Esophagus mucosa (tissue), 1 donor: Measurements from ENCODE around the gene RAB1B. TPM values are rescaled to one million over a fixed set of nuclear protein-coding genes. Genes with fewer than 3 reads are reported as not detected.
A peak's percentile ranks its signal among the peaks of the same experiment; 100 is the strongest.

Experiments used
- ATAC-seq: fragments of 200-7000 bp; cut with Tn5 transposase; one replicate; pipeline ENCODE4 v1.9.1; 2020
- total RNA-seq: library from RNA; stranded (reverse); gene quantifications from one replicate; pipeline ENCODE4 v1.2.4, GENCODE V29; 2023
- donor health status: DM: yes; HTN: yes; CAD: no.

RAB1B gene
- 145 TPM for total RNA-seq

DNA sequence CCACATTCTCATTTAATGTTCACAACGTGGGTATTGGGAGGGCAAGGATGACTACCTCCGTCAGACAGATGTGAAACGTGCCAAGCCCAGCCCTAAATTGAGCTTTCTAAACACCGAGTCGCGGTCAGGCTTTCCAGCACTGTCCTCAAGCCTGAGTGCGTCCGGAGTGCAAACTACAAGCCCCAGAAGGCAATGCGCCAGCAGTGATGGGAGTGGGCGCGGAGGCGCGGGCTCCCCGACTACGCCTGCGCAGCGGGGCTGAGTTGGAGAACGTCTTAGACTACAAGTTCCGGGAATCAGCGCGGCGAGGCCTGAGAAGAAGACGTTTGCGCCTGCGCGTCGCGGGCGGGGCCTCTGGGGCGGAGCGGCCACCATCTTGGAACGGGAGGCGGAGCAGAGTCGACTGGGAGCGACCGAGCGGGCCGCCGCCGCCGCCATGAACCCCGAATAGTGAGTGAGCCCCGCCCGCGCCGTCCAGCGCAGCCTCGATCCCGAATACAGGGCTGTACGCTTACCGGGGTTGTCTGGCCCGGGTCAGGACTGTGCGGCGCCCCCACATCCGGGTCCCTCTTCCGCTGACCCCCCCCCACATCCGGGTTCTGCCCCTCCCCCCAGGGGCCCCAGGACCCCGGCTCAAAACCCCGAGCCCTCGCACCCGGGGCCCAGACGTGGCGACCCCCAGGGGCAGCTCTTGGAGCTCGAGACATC lies at the start of gene RAB1B:
Gene RAB1B, plus strand, starts transcription at position 396 of the 708 bp plus-strand sequence. Its CDS starts 41 bp downstream, at position 437.
- ATAC-seq = peak; percentile 86

GRCh38 chr11:66218846-66219620 lies 49.4 kb upstream of the RAB1B start:
- ATAC-seq = no peak

- ATAC-seq = no peak
These were observed 48.4 kb upstream of the RAB1B start for GRCh38 chr11:66219846-66220565.

GRCh38 chr11:66220566-66220935 lies 47.9 kb upstream of the RAB1B start:
- no peak for ATAC-seq

GRCh38 chr11:66221012-66221411 lies 47.4 kb upstream of the RAB1B start:
- no peak for ATAC-seq

DNA sequence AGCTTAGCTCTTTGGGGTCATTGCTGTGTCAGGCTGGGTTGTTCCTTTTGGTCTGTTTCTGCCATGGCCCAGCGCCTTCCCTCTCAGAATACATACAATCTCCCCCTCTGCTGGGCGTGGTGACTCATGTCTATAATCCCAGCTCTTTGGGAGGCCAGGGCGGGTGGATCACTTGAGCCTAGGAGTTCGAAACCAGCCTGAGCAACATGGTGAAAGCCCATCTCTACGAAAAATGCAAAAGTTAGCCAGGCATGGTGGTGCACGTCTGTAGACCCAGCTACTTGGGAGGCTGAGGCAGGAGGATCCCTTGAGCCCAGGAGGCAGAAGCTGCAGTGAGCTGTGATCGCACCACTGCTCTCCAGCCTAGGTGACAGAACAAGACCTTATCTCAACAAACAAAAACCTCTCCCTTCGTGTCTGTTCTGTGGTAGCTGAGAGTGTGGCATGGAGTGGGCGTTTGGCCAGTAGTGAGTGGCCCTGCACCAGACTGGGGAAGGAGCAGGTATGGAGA lies 46.7 kb upstream of the RAB1B start:
- ATAC-seq = peak; percentile 7

DNA sequence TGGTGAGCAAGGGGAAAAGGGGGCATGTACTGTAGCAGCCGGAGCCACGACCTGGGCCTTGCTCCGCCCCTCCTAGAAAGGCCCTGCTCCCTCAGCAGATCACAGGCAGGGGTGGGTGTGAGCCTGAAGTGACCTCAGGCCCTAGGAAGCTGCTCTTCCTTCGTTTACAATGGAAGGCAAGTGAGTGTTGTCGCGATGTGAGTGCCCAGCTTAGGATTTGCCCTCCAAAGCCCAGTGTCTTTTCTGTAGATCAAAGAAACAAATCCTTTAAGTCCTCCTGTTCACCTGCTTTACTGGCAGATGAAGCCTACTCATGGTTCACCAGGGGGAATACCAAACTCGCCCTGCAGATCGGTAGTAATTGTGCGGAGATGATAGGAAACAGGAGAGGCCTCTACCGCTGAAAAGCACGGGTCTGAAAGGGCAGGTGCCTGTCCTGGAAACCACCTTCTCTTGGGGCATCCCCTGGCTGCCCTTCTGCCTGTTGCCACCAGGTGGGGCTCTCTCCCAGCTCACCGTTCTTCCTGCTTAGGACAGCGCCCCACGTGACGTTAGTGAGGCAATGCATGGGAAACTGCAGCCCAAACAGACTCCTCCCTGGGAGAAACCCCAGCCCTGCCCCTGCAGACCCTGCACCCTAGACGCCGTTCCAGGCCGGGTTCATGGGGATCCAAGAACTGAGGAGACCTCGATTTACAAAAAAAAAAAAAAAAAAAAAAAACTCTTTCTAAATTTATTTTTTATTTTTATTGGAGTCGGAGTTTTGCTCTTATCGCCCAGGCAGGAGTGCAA lies 45.9 kb upstream of the RAB1B start:
- peak; percentile 96 for ATAC-seq

GRCh38 chr11:66224226-66224855 lies 44.1 kb upstream of the RAB1B start:
- ATAC-seq = no peak

GRCh38 chr11:66225066-66225465 lies 43.4 kb upstream of the RAB1B start:
- no peak for ATAC-seq

DNA sequence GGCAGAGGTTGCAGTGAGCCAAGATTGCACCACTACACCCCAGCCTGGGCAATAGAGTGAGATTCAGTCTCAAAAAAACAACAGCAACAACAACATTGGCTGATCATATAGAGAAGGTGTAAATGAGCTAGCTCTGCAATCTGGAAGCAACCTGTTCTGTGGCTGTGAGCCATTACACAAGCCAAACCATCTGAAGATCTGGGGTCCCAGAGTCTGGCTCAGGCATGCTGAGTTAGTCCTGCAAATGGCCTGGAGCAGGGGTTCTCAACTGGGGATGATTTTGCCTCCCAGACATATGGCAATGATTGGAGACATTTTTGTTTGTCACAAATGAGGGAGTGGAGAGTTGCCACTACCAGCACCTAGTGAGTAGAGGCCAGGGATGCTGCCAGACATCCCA lies 42.3 kb upstream of the RAB1B start:
- no peak for ATAC-seq

DNA sequence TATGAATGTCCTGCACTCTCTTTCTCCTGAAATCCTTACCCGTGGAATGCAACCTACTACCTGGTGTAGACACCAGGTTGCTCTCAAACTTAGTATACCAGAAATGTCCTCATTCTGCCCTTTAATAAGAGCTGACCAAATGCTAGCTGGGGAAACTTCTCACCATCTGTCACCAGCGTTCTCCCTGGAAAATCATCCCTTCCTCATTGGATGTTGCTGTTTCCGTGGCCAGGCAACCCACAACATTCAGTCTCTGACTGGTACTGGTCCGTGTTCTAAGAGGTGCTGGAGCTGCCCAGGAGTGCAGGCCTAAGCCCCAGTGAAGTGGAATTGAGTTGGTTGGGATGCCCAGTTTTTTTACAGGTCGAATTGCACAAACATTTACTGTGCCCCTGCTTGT lies 40.7 kb upstream of the RAB1B start:
- ATAC-seq = no peak

GRCh38 chr11:66228521-66228920 lies 39.9 kb upstream of the RAB1B start:
- no peak for ATAC-seq

- no peak for ATAC-seq
These were observed 38.3 kb upstream of the RAB1B start for GRCh38 chr11:66230156-66230555.

- ATAC-seq = no peak
These were observed 37.5 kb upstream of the RAB1B start for GRCh38 chr11:66230978-66231377.

GRCh38 chr11:66231561-66231960 lies 36.9 kb upstream of the RAB1B start:
- ATAC-seq = no peak

GRCh38 chr11:66232769-66233168 lies 35.7 kb upstream of the RAB1B start:
- no peak for ATAC-seq

DNA sequence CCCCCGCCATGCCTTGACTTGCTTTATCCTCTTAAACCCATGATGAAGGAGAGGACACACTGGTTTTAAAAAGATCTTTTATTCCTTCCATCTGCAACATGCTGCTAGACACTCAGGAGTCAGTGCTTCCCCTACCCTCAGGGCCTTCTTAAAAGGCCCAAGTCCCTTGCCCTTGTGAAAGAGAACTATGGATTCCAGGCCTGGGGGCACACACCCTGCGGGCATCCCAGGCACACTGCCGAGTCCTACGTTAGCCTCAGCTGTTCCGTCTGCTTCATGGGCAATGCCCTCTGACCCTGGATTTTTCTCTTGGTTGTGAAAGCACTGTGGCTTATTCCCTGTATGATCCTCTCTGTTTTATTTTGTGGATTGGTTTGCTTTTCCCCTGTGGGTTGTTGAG lies 35.1 kb upstream of the RAB1B start:
- no peak for ATAC-seq

DNA sequence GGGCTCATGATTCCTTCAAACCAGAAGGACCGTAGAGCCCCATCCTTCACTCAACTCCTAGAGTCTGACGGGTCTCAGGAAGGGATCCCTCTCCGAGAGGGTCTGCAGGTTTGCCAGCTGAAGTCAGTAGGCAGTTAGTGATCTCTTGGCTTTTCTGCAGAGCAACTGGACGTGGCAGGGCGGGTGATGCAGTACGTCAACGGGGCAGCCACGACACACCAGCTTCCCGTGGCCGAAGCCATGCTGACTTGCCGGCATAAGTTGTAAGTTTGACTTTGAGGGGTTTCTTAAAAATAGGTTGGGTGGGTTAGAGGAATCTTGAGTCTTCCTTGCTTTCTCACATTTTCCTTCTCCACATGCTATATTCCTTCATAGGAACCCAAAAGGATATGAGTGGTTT lies 33.3 kb upstream of the RAB1B start:
- ATAC-seq = no peak

DNA sequence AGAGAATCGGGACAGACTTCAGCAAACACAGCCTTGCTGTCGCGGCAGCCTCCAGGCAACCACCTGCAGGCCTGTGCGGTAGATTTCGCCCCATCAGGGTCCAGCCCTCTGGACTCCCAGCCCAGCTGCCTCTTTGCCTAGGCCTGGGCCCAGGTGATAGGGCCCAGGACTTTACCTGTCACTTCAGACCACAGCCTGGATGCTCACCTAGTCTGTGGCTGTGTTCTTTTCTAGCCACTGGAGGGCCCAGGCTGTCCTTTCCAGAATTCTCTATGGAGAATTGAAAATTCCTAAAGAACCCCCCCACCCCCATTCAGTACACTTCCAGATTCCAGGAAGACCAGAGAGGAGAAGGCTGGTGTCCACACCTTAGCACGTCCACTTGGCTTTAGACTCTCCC lies 30.6 kb upstream of the RAB1B start:
- ATAC-seq = no peak

DNA sequence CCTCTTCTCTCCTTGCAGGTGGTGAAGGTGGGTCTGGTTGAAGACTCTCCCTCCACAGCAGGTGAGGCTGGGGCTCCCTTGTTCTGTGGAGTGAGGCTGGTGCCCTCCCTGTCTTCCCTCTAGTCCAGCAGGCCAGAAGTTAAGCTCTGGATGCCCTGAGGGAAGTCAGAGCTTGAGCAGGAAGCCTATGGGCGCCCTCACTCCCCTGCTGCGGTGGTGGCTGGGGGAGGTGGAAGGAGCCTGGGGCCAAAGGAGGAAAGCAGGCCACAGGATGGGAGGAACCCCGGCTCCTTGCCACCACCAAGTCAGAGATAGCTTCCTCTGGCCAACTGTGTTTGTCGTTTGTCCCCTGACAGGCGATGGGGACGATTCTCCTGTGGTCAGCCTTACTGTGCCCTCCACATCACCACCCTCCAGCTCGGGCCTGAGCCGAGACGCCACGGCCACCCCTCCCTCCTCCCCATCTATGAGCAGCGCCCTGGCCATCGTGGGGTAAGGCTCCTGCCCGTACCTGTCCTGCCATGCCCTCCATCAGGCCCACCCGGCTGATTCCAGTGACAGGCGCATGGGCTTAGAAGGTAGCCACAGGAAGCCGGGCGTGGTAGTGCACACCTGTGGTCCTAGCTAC lies 29.5 kb upstream of the RAB1B start:
- no peak for ATAC-seq

DNA sequence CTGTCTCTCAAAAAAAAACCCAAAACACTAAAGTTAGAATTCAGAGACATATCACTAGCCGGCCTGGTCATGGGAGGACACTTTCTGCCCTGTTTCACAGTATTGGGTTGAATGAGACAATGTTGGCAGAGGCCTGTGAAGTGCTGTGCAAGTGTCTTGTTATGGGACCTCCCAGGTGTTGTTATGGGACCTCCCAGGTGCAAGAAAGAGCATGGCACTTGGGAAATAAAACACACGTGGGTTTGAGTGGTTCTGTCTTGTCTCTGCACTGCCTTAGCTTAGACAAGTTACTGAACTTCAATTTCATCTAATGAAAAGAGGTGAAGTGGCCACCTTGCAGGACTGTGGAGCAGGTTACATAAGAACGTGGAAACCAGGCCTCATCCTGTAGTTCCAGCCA lies 28.9 kb upstream of the RAB1B start:
- ATAC-seq = no peak
